ENCODE results near the gene ZNF134. TPM values are rescaled to one million over a fixed set of nuclear protein-coding genes. Genes with fewer than 3 reads are reported as not detected.

The ZNF134 gene
- 13.9 and 16.3 TPM in 2 replicates for total RNA-seq

DNA sequence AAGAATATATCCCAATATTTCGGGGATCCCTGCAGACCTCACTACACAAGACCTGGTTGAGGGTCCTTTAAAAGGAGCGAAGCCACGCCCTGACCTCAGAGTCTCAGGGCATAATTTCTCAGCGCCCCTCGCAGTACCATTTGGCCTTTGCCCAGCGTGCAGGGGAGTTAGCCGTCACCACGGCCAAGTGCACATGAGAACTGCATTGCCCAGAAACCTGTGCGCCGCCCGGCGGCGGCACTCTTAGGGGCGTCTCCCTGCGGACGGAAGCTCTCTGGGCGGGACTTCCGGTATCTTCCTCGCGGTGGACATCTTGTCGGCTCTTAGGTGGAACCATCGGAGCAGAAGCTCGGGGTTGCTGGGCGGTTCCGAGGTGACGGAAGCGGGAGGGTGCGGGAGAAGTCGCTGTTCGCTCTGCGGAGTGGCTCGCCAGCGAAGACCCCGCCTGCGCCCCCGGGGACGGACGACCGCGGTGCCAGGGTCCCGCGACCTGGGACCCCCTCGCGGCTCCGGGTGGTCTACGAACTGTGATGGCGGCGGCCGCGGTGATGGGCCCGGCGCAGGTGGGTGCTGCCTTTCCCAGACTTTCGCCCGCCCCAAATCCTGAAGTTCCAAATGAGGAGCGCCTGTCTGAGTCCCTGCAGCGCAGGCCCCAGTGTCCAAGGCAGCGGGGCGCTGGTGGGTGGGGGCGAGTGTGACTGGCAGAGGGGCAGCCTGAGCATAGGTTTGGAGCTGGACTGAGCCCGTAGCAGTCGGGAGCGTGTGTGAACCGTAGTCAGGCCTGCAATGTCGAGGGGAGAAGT lies at the start of gene ZNF134:
ZNF134 (plus strand) TSS at position 302 of the 803 bp plus-strand sequence. CDS start 5,227 bp downstream, outside the sequence.

DNA sequence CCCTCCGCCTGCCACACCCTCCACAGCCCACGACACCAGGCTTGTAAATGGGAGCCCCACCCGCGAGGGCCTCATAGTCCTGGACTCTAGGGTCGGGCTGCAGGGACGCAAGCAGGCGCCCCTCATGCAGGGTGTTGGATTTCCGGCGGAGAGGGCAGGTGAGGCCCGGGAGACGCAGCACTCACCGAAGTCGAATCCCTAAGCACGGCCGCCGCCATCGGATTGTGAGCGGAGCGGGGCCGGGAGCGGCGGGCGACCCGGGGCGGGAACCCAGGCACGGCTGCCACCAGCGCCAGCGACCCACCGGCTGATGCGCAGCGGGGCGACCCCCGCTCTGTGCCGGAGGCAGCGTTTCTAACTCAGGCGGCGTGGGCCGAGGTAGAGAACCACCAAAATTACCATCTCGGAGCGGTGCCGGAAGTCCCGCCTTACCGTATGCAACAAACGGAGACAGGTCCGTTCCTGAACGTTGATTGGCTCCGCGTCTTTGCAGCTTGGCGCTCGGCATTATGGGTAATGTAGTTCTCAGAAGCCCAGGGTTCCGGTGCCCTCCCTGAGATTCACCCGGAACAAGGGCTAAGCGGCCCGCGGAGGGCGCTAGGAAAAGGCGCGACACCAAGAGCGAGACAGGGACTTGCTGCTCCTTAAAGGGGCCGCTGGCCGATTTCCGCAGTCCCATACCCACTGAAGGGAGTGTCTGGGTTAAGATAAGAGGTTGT lies 35.4 kb upstream of the ZNF134 start, which contains the start of gene ZNF416:
ZNF416 (minus strand) TSS at position 425 of the 719 bp plus-strand sequence; CDS start at position 218, 207 bp downstream.

DNA sequence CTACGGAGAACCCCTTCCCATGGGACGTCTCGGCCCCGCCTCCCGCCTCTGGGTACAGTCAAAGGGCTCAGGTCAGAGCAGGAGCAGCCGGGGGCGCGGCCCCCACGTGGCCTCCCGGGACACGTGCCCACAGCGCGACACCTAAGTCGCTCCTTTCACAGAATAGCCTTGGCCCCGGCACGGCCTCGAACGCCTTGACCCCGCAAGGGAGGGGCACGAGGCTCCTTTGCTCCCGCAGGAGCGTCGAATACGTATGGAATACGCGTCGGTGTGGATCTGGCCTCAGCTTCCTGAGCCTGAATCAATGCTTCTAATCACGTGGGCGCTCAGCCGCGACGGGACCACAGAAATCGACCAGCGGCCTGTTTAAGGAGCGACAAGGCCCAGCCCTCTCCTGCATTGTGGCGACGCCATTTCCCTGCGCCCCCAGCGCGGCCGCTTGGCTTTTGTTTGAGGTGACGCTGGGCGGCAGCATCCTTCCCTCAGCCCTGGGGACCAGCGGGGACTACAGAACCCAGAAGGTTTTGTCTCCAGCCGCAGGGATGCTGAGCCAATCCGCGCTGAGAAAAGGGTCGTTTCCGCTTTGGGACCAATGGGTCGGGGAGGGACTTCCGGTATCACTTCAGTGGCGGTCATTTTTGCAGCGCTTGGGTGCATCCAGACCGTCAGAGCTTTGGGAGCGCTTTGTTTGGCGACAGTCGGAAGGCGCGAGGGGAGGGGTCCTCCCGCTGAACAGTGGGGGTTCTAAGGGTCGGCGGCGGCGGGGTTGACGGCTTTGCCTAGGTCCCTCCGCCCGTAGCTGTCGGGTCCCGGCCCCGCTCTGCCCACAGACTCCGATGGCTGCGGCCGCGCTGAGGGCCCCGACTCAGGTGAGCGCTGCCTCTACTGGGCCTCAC lies 30.3 kb upstream of the ZNF134 start, which contains the start of gene ZIK1:
ZIK1 (plus strand) TSS at position 625 of the 896 bp plus-strand sequence; CDS start at position 837, 212 bp downstream.

DNA sequence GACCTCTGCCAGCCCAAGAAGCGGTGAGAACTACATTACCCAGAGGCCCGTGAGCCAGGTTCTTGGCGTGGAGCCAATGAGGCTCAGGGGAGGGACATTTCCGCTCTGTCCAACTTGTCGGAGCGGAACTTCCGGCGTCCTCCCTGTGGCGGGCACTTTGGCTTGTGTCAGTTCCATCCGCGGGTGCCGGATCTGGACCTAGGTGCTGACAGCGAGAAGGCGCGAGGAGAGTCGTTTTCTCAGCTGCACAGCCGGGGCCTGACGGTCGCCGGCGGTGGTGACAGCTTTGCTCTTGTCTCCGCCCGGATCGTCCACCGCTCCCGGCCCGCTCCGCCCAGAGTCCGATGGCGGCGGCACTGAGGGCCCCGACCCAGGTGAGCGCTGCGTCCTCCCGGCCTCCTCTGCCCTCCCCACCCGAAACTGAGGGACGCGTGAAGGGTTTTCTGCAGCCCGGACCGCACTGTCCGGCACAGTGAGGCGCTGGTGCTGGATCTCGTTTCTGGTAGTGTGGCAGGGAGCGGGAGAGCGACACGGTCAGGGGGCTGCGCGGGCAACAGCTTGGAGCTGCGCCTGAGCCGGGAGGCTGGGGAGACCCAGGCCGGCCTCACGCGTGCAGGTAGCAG lies 14.2 kb upstream of the ZNF134 start, which contains the start of gene ZNF530:
ZNF530 (plus strand) TSS at position 125 of the 623 bp plus-strand sequence. CDS start 4,461 bp downstream, outside the sequence.

DNA sequence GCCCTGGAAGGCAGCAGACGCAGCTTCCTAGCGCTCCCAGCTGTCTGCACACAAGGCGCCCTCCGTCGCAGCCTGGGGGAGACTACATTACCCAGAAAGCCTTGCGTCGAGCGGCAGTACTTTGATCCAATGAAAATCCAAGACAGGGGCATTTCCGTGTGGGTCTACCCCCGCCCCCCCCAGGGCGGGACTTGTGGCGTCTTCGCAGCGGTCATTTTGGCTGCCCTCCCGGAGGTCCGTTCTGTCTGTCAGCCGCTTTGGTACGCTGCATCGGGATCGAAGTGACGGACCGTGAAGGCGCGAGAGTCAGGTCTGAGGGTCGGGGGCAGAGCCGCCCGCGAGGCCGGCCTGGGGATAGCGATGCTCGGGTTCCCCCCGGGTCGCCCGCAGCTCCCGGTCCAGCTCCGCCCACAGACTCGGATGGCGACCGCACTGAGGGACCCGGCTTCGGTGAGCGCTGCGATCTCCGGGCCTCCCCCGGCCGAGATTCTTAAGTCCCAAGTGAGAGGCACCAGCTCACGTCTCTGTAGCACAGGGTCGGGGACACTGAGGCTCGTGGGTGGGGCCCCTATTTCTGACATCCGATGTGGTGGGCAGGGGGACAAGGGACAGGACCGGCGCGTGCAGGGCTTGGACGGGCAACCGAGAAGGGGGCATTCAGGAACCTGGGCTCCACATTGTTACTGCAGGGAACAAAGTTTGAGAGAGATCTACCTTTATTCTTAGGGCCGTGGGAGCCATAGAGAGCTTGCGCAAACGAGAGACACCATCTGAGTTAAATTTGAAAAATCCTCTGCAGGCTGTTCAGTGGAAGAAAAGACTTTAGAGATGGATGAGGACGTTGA lies 19.2 kb downstream of the ZNF134 start, which contains the start of gene ZNF211:
ZNF211 (plus strand) TSS at position 182 of the 845 bp plus-strand sequence; CDS start at position 361, 179 bp downstream.

DNA sequence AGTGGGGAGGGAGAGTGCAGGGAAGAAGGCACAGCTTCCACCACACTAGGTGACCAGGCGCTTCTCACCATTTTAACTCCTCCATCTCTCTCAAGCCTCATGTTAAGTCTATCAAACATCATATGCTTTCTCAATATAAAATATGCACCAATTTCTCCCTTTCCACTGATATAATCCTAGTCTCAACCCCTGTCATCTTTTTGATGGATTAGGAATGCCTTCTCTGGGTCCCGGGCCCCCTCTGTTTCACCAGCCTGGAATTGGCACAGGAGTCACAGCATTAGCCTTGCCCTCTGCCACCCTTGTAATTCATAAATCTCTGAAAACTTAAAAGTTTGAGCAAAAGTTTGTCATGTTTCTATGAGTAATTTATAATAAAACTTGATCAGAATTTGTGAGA lies 54.6 kb downstream of the ZNF134 start, which contains the start of gene ZSCAN4:
ZSCAN4 (plus strand) TSS at position 301 of the 400 bp plus-strand sequence. CDS start 7,211 bp downstream, outside the sequence.

Other genes with a start within 250 kb of the ZNF134 start
- gene ZNF548, start 224.4 kb upstream of the ZNF134 start, total RNA-seq = 12.1 and 18.9 TPM in 2 replicates
- gene ZNF17, start 203.1 kb upstream of the ZNF134 start, total RNA-seq = 9.1 and 9.5 TPM in 2 replicates
- 10.7 and 13.4 TPM in 2 replicates for gene ZNF749, start 178.9 kb upstream of the ZNF134 start, total RNA-seq
- 0.18 and 0.56 TPM in 2 replicates for gene VN1R1, start 157.1 kb upstream of the ZNF134 start, total RNA-seq
- 10.2 and 18.1 TPM in 2 replicates for gene ZNF772, start 136.7 kb upstream of the ZNF134 start, total RNA-seq
- gene ZNF419, start 126.5 kb upstream of the ZNF134 start, total RNA-seq = 7.1 and 9.7 TPM in 2 replicates
- 5.8 and 9.9 TPM in 2 replicates for gene ZNF773, start 114.3 kb upstream of the ZNF134 start, total RNA-seq
- 3.5 and 4.7 TPM in 2 replicates for gene ZNF549, start 86.9 kb upstream of the ZNF134 start, total RNA-seq
- 4.9 and 7.2 TPM in 2 replicates for gene ZNF550, start 54.4 kb upstream of the ZNF134 start, total RNA-seq
- 3.8 TPM in 2 replicates for gene ZNF416, start 35.3 kb upstream of the ZNF134 start, total RNA-seq
- gene ZIK1, start 30.1 kb upstream of the ZNF134 start, total RNA-seq = 1.1 and 5.5 TPM in 2 replicates
- gene ZNF530, start 14.4 kb upstream of the ZNF134 start, total RNA-seq = 3.3 and 3.7 TPM in 2 replicates
- gene ZNF211, start 18.9 kb downstream of the ZNF134 start, total RNA-seq = 8.7 and 12.0 TPM in 2 replicates
- not detected in 2 replicates for gene ZSCAN4, start 54.7 kb downstream of the ZNF134 start, total RNA-seq
- gene ZNF551, start 67.7 kb downstream of the ZNF134 start, total RNA-seq = 6.9 and 7.0 TPM in 2 replicates
- gene ZNF154, start 95.0 kb downstream of the ZNF134 start, total RNA-seq = 0.27 and 2.4 TPM in 2 replicates
- gene ZNF671, start 113.4 kb downstream of the ZNF134 start, total RNA-seq = 4.3 and 6.6 TPM in 2 replicates
- 17.5 and 18.3 TPM in 2 replicates for gene ZNF776, start 132.6 kb downstream of the ZNF134 start, total RNA-seq
- 10.3 and 17.8 TPM in 2 replicates for gene ZNF586, start 155.4 kb downstream of the ZNF134 start, total RNA-seq
- gene ZNF552, start 200.7 kb downstream of the ZNF134 start, total RNA-seq = 5.4 and 5.5 TPM in 2 replicates
- 20.2 and 34.4 TPM in 2 replicates for gene ZNF587B, start 216.1 kb downstream of the ZNF134 start, total RNA-seq
- gene ZNF587, start 235.6 kb downstream of the ZNF134 start, total RNA-seq = 26.0 and 31.2 TPM in 2 replicates